ENCODE measurements around the gene PTPRD. TPM values are rescaled to one million over a fixed set of nuclear protein-coding genes. Genes with fewer than 3 reads are reported as not detected.

Gene PTPRD
- total RNA-seq, 1 experiment from 2014 or later = 69.6 TPM

- CTCF ChIA-PET = no interaction called here
- Mint-ChIP-seq H3K36me3 (no peaks in the 10 kb centered on the region), H3K27me3 (ENCODE audit: low read depth) (no peaks in the 10 kb centered on the region), H3K27ac (no peak overlapping the region), H3K4me1 (peaks cover 3% of the 10 kb centered on the region; the same call in 1 of the 2 replicates), H3K9me3 (no peaks in the 10 kb centered on the region), H3K4me3 (no peak overlapping the region)
- POLR2A ChIA-PET = no interaction called here
- TF ChIP-seq PRDM15 (CRISPR knock-in tag; IDR thresholded peaks at IDR 0.05) (no peak), MXD4 (CRISPR knock-in tag; IDR thresholded peaks at IDR 0.05; ENCODE audit: borderline replicate concordance) (no peak), PREB (CRISPR knock-in tag; IDR thresholded peaks at IDR 0.05; ENCODE audit: borderline replicate concordance) (no peak)
- TF ChIP-seq, protein P1, sequence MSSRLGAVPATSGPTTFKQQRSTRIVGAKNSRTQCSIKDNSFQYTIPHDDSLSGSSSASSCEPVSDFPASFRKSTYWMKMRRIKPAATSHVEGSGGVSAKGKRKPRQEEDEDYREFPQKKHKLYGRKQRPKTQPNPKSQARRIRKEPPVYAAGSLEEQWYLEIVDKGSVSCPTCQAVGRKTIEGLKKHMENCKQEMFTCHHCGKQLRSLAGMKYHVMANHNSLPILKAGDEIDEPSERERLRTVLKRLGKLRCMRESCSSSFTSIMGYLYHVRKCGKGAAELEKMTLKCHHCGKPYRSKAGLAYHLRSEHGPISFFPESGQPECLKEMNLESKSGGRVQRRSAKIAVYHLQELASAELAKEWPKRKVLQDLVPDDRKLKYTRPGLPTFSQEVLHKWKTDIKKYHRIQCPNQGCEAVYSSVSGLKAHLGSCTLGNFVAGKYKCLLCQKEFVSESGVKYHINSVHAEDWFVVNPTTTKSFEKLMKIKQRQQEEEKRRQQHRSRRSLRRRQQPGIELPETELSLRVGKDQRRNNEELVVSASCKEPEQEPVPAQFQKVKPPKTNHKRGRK (CRISPR knock-in tag; IDR thresholded peaks at IDR 0.05; ENCODE audit: borderline replicate concordance) = no peak
- DNase-seq (ENCODE audit: low spot score) (no peak), ATAC-seq (no peak)
Measured at GRCh38 chr9:10041726-10042229, 571.0 kb downstream of the PTPRD start.

- H3K4me1 Mint-ChIP-seq = no peaks in the 10 kb centered on the region
- H3K4me3 Mint-ChIP-seq = no peak overlapping the region
- H3K36me3 Mint-ChIP-seq = no peaks in the 10 kb centered on the region
- CTCF ChIA-PET = no interaction called here
- POLR2A ChIA-PET = no interaction called here
- no peak for TF ChIP-seq CBFB (CRISPR knock-in tag; IDR thresholded peaks at IDR 0.05; ENCODE audit: low read depth)
- no peak for TF ChIP-seq IRF1 (CRISPR knock-in tag; IDR thresholded peaks at IDR 0.05)
- TF ChIP-seq, protein P2, sequence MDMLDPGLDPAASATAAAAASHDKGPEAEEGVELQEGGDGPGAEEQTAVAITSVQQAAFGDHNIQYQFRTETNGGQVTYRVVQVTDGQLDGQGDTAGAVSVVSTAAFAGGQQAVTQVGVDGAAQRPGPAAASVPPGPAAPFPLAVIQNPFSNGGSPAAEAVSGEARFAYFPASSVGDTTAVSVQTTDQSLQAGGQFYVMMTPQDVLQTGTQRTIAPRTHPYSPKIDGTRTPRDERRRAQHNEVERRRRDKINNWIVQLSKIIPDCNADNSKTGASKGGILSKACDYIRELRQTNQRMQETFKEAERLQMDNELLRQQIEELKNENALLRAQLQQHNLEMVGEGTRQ (CRISPR knock-in tag; IDR thresholded peaks at IDR 0.05) = no peak
- no peak for TF ChIP-seq GTF2I (CRISPR knock-in tag; conservative IDR thresholded peaks at IDR 0.05)
- TF ChIP-seq KAT7 (CRISPR knock-in tag; IDR thresholded peaks at IDR 0.05; ENCODE audit: borderline replicate concordance) = no peak
- TF ChIP-seq EMX1 (CRISPR knock-in tag; IDR thresholded peaks at IDR 0.05) = no peak
- TF ChIP-seq, protein P3, sequence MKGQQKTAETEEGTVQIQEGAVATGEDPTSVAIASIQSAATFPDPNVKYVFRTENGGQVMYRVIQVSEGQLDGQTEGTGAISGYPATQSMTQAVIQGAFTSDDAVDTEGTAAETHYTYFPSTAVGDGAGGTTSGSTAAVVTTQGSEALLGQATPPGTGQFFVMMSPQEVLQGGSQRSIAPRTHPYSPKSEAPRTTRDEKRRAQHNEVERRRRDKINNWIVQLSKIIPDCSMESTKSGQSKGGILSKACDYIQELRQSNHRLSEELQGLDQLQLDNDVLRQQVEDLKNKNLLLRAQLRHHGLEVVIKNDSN (CRISPR knock-in tag; IDR thresholded peaks at IDR 0.05) = no peak
- no peak for TF ChIP-seq RORB (CRISPR knock-in tag; IDR thresholded peaks at IDR 0.05)
- no peak for TF ChIP-seq TEAD1 (CRISPR knock-in tag; IDR thresholded peaks at IDR 0.05)
- TF ChIP-seq, protein P4, sequence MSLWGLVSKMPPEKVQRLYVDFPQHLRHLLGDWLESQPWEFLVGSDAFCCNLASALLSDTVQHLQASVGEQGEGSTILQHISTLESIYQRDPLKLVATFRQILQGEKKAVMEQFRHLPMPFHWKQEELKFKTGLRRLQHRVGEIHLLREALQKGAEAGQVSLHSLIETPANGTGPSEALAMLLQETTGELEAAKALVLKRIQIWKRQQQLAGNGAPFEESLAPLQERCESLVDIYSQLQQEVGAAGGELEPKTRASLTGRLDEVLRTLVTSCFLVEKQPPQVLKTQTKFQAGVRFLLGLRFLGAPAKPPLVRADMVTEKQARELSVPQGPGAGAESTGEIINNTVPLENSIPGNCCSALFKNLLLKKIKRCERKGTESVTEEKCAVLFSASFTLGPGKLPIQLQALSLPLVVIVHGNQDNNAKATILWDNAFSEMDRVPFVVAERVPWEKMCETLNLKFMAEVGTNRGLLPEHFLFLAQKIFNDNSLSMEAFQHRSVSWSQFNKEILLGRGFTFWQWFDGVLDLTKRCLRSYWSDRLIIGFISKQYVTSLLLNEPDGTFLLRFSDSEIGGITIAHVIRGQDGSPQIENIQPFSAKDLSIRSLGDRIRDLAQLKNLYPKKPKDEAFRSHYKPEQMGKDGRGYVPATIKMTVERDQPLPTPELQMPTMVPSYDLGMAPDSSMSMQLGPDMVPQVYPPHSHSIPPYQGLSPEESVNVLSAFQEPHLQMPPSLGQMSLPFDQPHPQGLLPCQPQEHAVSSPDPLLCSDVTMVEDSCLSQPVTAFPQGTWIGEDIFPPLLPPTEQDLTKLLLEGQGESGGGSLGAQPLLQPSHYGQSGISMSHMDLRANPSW (CRISPR knock-in tag; conservative IDR thresholded peaks at IDR 0.05; ENCODE audit: low read depth) = no peak
- TF ChIP-seq ELF4 (CRISPR knock-in tag; IDR thresholded peaks at IDR 0.05; ENCODE audit: low read depth) = no peak
- TF ChIP-seq SOX15 (CRISPR knock-in tag; IDR thresholded peaks at IDR 0.05) = no peak
- no peaks in the 10 kb centered on the region; the same call in 1 of the 2 replicates for H3K9me3 Mint-ChIP-seq
- ATAC-seq (no peak), DNase-seq (ENCODE audit: low spot score) (no peak)
- H3K27ac Mint-ChIP-seq = no peak overlapping the region
- H3K27me3 Mint-ChIP-seq (ENCODE audit: low read depth) = no peaks in the 10 kb centered on the region
Measured at GRCh38 chr9:10036095-10036494, 576.7 kb downstream of the PTPRD start.
